ENCODE results near the gene PPTC7. TPM values are rescaled to one million over a fixed set of nuclear protein-coding genes. Genes with fewer than 3 reads are reported as not detected.

The PPTC7 gene
- total RNA-seq, 3 donors from 2014 or later, result 32.2 to 34.8 (median 32.8) TPM

- intact Hi-C loops (cut with DNase I, micrococcal nuclease), result loop anchor here (5.0 kb wide), 1 partner anchor 88 kb away; no protein-coding TSS in a partner anchor
- Histone ChIP-seq H3K36me3 (ENCODE audit: low read depth) (no peaks in the 10 kb centered on the region), H3K4me3 (no peak overlapping the region), H3K4me1 (ENCODE audit: low read depth) (no peaks in the 10 kb centered on the region), H3K9me3 (no peaks in the 10 kb centered on the region)
- no peak for DNase-seq
- TF ChIP-seq CTCF (IDR thresholded peaks at IDR 0.05), result no peak
- no peak for ATAC-seq
Observed at GRCh38 chr12:110514363-110514762, 68.8 kb downstream of the PPTC7 start.

GRCh38 chr12:110513842-110514241 lies 69.3 kb downstream of the PPTC7 start:
- DNase-seq (no peak), ATAC-seq (no peak)
- no peaks in the 10 kb centered on the region for H3K36me3 ChIP-seq (ENCODE audit: low read depth)
- no peaks in the 10 kb centered on the region for H3K9me3 ChIP-seq
- no peaks in the 10 kb centered on the region for H3K4me1 ChIP-seq (ENCODE audit: low read depth)
- H3K4me3 ChIP-seq, result no peak overlapping the region
- intact Hi-C loops (cut with DNase I, micrococcal nuclease), result loop anchor here (5.0 kb wide), 1 partner anchor 88 kb away; no protein-coding TSS in a partner anchor
- TF ChIP-seq CTCF (IDR thresholded peaks at IDR 0.05), result no peak

GRCh38 chr12:110508071-110508586 lies 75.0 kb downstream of the PPTC7 start:
- intact Hi-C loops (cut with DNase I, micrococcal nuclease), result no loop called here
- no peak for TF ChIP-seq CTCF (IDR thresholded peaks at IDR 0.05)
- no peaks in the 10 kb centered on the region for H3K4me1 ChIP-seq (ENCODE audit: low read depth)
- no peaks in the 10 kb centered on the region for H3K9me3 ChIP-seq
- no peak overlapping the region for H3K4me3 ChIP-seq
- ATAC-seq (no peak), DNase-seq (no peak)
- H3K36me3 ChIP-seq (ENCODE audit: low read depth), result no peaks in the 10 kb centered on the region

GRCh38 chr12:110505332-110505731 lies 77.8 kb downstream of the PPTC7 start:
- Histone ChIP-seq H3K36me3 (ENCODE audit: low read depth) (no peaks in the 10 kb centered on the region), H3K4me1 (ENCODE audit: low read depth) (peaks cover 8% of the 10 kb centered on the region), H3K9me3 (no peaks in the 10 kb centered on the region), H3K4me3 (no peak overlapping the region)
- intact Hi-C loops (cut with DNase I, micrococcal nuclease), result no loop called here
- DNase-seq (no peak), ATAC-seq (no peak)
- no peak for TF ChIP-seq CTCF (IDR thresholded peaks at IDR 0.05)

- H3K4me1 ChIP-seq (ENCODE audit: low read depth), result peaks cover 13% of the 10 kb centered on the region
- no peaks in the 10 kb centered on the region for H3K36me3 ChIP-seq (ENCODE audit: low read depth)
- no peak for ATAC-seq
- DNase-seq, result no peak
- no peak for TF ChIP-seq CTCF (IDR thresholded peaks at IDR 0.05)
- no peaks in the 10 kb centered on the region for H3K9me3 ChIP-seq
- H3K4me3 ChIP-seq, result no peak overlapping the region
- intact Hi-C loops (cut with DNase I, micrococcal nuclease), result no loop called here
Observed at GRCh38 chr12:110503432-110503831, 79.7 kb downstream of the PPTC7 start.
